ENCODE measurements around the gene AQP12A.

The AQP12A gene

GRCh38 chr2:240745456-240745855, 53.8 kb downstream of the AQP12A start:
- no peak for DNase-seq (ENCODE audit: low read depth)

- no peak for DNase-seq (ENCODE audit: low read depth)
These were observed 54.3 kb downstream of the AQP12A start for GRCh38 chr2:240745962-240746361.

GRCh38 chr2:240746671-240747070, 55.0 kb downstream of the AQP12A start:
- DNase-seq (ENCODE audit: low read depth): no peak

GRCh38 chr2:240747256-240747655, 55.6 kb downstream of the AQP12A start:
- no peak for DNase-seq (ENCODE audit: low read depth)
